ENCODE results near the gene KCTD7. TPM values are rescaled to one million over a fixed set of nuclear protein-coding genes. Genes with fewer than 3 reads are reported as not detected.
"Not testable (repeated sequence)": the region's sequence is repeated elsewhere in the genome, so short reads cannot be mapped to it uniquely, and the experiment has no call there.

KCTD7 gene
- total and polyA plus RNA-seq, 2 of the 4 experiments (the other 2 are of a cell fraction) = 6.1 to 12.8 TPM

- dilution Hi-C loops (cut with HindIII; ENCODE audit: low sequenced_read_pairs, unreplicated experiment); ATAC-seq (ENCODE audit: low read depth); H3K18ac ChIP-seq (ENCODE audit: low read depth, low read length); H2BK20ac ChIP-seq (ENCODE audit: low read depth, low read length); POLR2A ChIA-PET (ENCODE audit: unreplicated experiment); CTCF ChIA-PET; H3K27me3 ChIP-seq (ENCODE audit: control insufficient read depth, insufficient read depth, low read length); H3K9me3 ChIP-seq (ENCODE audit: control insufficient read depth, insufficient read depth, low read length); H3K4me1 ChIP-seq (ENCODE audit: control insufficient read depth, insufficient read depth, low read length); in situ Hi-C loops (cut with MboI; ENCODE audit: low sequenced_read_pairs); H3K36me3 ChIP-seq (ENCODE audit: control insufficient read depth, insufficient read depth, low read length); DNase-seq: not testable (repeated sequence)
- Histone ChIP-seq H3K4me3 (ENCODE audit: insufficient read depth, low read depth, low read length) (peak overlapping the region; percentile 76), H3K79me1 (ENCODE audit: low read depth in 1 of 2, low read length in 2 of 2) (peaks cover 0 to 25% of the 10 kb centered on the region in 2 experiments; a peak in 3 of 4 replicates), H2BK5ac (ENCODE audit: low read depth, low read length, poor library complexity, severe bottlenecking) (peak overlapping the region; percentile 35), H3K14ac (replicated peaks; ENCODE audit: low read depth, low read length) (peak overlapping the region; percentile 30), H4K8ac (ENCODE audit: low read depth in 2 of 2, low read length in 2 of 2) (peak overlapping the region; percentile 85 to 86), H4K5ac (ENCODE audit: low read depth, low read length) (peak overlapping the region; percentile 95), H2BK15ac (ENCODE audit: low read depth, low read length) (peak overlapping the region; percentile 66; the same call in 1 of the 3 replicates), H3K27ac (ENCODE audit: insufficient read depth, low read length) (peak overlapping the region; percentile 96), H2AFZ (replicated peaks; ENCODE audit: low read length, poor library complexity) (peak overlapping the region; percentile 90), H3K23ac (ENCODE audit: low read depth, low read length) (peak overlapping the region; percentile 33; the same call in 1 of the 2 replicates), H4K20me1 (ENCODE audit: insufficient read depth, low read length) (peaks cover 35% of the 10 kb centered on the region), H3K4ac (ENCODE audit: low read depth, low read length) (peak overlapping the region; percentile 69), H4K91ac (ENCODE audit: insufficient read depth, low read depth, low read length) (peak overlapping the region; percentile 25; the same call in 1 of the 2 replicates), H3K9ac (ENCODE audit: low read depth, low read length) (peak overlapping the region; percentile 89), H2AK5ac (ENCODE audit: low read depth, low read length) (peak overlapping the region; percentile 90), H2BK120ac (ENCODE audit: low read depth, low read length) (peak overlapping the region; percentile 40), H3K9me1 (ENCODE audit: insufficient read depth, low read length) (peaks cover 17% of the 10 kb centered on the region), H2AK9ac (replicated peaks; ENCODE audit: low read depth, low read length, poor library complexity) (peak overlapping the region; percentile 97), H3K56ac (ENCODE audit: extremely low read depth, insufficient read depth, low read length) (peak overlapping the region; percentile 63), H3K4me2 (ENCODE audit: low read depth, low read length) (peak overlapping the region; percentile 27)
- intact Hi-C loops (cut with micrococcal nuclease) = loop anchor here (1.0 kb wide), 1 partner anchor 35 kb away; no protein-coding TSS in a partner anchor
- TSS peak; percentile 47 for BruUV-seq (replicated peaks)
- WGBS, 2 experiments (ENCODE audit: extremely low coverage in 2 of 2, insufficient read length in 1 of 2) = 0% methylated on average over 1 of the region's 4 CpGs; no CpG with 5 or more reads in 1 of the 2 experiments
Observed at GRCh38 chr7:66592597-66593146, 36.0 kb upstream of the KCTD7 start.

GRCh38 chr7:66594082-66594481 lies 34.6 kb upstream of the KCTD7 start:
- Histone ChIP-seq H3K79me1 (ENCODE audit: low read depth in 1 of 2, low read length in 2 of 2) (peaks cover 0 to 19% of the 10 kb centered on the region in 2 experiments; a peak in 3 of 4 replicates), H4K20me1 (ENCODE audit: insufficient read depth, low read length) (peaks cover 21% of the 10 kb centered on the region), H3K9me1 (ENCODE audit: insufficient read depth, low read length) (peaks cover 14% of the 10 kb centered on the region)
- H4K8ac ChIP-seq (ENCODE audit: low read depth in 2 of 2, low read length in 2 of 2); H3K4me3 ChIP-seq (ENCODE audit: insufficient read depth, low read depth, low read length); H3K9me3 ChIP-seq (ENCODE audit: control insufficient read depth, insufficient read depth, low read length); in situ Hi-C loops (cut with MboI; ENCODE audit: low sequenced_read_pairs); H2AFZ ChIP-seq (replicated peaks; ENCODE audit: low read length, poor library complexity); H2AK5ac ChIP-seq (ENCODE audit: low read depth, low read length); H3K4me1 ChIP-seq (ENCODE audit: control insufficient read depth, insufficient read depth, low read length); H3K27me3 ChIP-seq (ENCODE audit: control insufficient read depth, insufficient read depth, low read length); H3K18ac ChIP-seq (ENCODE audit: low read depth, low read length); BruUV-seq (replicated peaks); CTCF ChIA-PET; H2BK15ac ChIP-seq (ENCODE audit: low read depth, low read length); H3K4me2 ChIP-seq (ENCODE audit: low read depth, low read length); H3K36me3 ChIP-seq (ENCODE audit: control insufficient read depth, insufficient read depth, low read length); intact Hi-C loops (cut with micrococcal nuclease); H4K5ac ChIP-seq (ENCODE audit: low read depth, low read length); DNase-seq; H2BK120ac ChIP-seq (ENCODE audit: low read depth, low read length); ATAC-seq (ENCODE audit: low read depth); H4K91ac ChIP-seq (ENCODE audit: insufficient read depth, low read depth, low read length); H2BK5ac ChIP-seq (ENCODE audit: low read depth, low read length, poor library complexity, severe bottlenecking); H3K23ac ChIP-seq (ENCODE audit: low read depth, low read length); H3K56ac ChIP-seq (ENCODE audit: extremely low read depth, insufficient read depth, low read length); H3K4ac ChIP-seq (ENCODE audit: low read depth, low read length); H2BK20ac ChIP-seq (ENCODE audit: low read depth, low read length); H3K9ac ChIP-seq (ENCODE audit: low read depth, low read length); POLR2A ChIA-PET (ENCODE audit: unreplicated experiment); dilution Hi-C loops (cut with HindIII; ENCODE audit: low sequenced_read_pairs, unreplicated experiment); H3K27ac ChIP-seq (ENCODE audit: insufficient read depth, low read length); H2AK9ac ChIP-seq (replicated peaks; ENCODE audit: low read depth, low read length, poor library complexity); H3K14ac ChIP-seq (replicated peaks; ENCODE audit: low read depth, low read length): not testable (repeated sequence)
- WGBS, 2 experiments (ENCODE audit: extremely low coverage in 2 of 2, insufficient read length in 1 of 2) = no CpG with 5 or more reads among the region's 8 CpGs

All from IMR-90 (cell line).